ENCODE data around the gene SMYD3.

DNA sequence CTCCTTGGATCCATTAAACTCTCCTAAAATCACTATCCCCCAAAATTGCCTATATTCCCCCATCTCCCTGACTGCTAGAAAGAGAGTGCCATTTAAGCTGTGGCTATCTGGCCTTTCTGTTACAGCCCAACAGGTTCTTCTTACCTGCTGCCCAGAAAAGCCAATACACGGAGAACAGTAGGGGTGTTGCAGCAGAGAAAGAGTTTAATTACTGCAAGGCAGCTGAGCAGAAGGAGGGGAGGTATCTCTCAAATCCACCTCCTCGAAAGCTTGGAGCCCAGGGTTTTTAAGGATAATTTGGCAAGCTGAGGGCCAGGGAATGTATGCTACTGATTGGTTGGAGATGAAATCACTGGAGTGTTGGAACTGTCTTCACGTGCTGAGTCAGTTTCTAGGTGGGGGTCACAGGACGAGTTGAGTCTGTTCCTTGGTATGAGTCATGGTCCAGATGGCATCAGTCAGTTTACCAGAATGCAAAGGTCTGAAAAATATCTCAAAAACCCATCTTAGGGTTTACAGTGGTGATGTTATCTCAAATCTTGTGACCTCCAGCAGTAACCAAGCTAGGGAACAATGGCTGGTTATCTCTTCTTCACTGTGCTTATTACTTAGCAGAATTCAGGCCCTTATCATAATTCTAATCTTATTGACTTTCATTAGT, 89.8 kb downstream of the SMYD3 start:
- TF ChIP-seq, protein P1, sequence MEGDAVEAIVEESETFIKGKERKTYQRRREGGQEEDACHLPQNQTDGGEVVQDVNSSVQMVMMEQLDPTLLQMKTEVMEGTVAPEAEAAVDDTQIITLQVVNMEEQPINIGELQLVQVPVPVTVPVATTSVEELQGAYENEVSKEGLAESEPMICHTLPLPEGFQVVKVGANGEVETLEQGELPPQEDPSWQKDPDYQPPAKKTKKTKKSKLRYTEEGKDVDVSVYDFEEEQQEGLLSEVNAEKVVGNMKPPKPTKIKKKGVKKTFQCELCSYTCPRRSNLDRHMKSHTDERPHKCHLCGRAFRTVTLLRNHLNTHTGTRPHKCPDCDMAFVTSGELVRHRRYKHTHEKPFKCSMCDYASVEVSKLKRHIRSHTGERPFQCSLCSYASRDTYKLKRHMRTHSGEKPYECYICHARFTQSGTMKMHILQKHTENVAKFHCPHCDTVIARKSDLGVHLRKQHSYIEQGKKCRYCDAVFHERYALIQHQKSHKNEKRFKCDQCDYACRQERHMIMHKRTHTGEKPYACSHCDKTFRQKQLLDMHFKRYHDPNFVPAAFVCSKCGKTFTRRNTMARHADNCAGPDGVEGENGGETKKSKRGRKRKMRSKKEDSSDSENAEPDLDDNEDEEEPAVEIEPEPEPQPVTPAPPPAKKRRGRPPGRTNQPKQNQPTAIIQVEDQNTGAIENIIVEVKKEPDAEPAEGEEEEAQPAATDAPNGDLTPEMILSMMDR (IDR thresholded peaks at IDR 0.05): no peak
- no peak for TF ChIP-seq EZH2 (IDR thresholded peaks at IDR 0.05; ENCODE audit: borderline replicate concordance, insufficient read depth, low read depth, low read length, poor library complexity, severe bottlenecking)
